NB4 (cell line): ENCODE results near the gene STK40.

Source experiments
- POLR2A ChIP-seq: IDR thresholded peaks from 2 replicates; pipeline ENCODE4 v1.6.1; 2011; ENCODE audit warnings: mild to moderate bottlenecking; ENCODE audit not compliant: insufficient read length; ENCODE audit errors: extremely low read depth
- TF ChIP-seq, protein P1 (sequence below): IDR thresholded peaks from one replicate; pipeline ENCODE4 v1.5.1; 2012; ENCODE audit warnings: low read depth, low read length

GRCh38 chr1:36400825-36401601 lies 15.3 kb upstream of the STK40 start:
- TF ChIP-seq, protein P1, sequence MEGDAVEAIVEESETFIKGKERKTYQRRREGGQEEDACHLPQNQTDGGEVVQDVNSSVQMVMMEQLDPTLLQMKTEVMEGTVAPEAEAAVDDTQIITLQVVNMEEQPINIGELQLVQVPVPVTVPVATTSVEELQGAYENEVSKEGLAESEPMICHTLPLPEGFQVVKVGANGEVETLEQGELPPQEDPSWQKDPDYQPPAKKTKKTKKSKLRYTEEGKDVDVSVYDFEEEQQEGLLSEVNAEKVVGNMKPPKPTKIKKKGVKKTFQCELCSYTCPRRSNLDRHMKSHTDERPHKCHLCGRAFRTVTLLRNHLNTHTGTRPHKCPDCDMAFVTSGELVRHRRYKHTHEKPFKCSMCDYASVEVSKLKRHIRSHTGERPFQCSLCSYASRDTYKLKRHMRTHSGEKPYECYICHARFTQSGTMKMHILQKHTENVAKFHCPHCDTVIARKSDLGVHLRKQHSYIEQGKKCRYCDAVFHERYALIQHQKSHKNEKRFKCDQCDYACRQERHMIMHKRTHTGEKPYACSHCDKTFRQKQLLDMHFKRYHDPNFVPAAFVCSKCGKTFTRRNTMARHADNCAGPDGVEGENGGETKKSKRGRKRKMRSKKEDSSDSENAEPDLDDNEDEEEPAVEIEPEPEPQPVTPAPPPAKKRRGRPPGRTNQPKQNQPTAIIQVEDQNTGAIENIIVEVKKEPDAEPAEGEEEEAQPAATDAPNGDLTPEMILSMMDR, result no peak
- no peak for TF ChIP-seq POLR2A
